Fibroblast of lung (primary cell): ENCODE results near the gene SOX3. TPM values are rescaled to one million over a fixed set of nuclear protein-coding genes. Genes with fewer than 3 reads are reported as not detected.

Source experiments
- DNase-seq, 2 donors: peaks; one replicate each; pipeline versions ENCODE4 v3.0.0 to v3.0.0-alpha.2; 2010; ENCODE audit warnings: low read depth in 2 of 2
- H2AFZ ChIP-seq: 2 replicates; pipeline ENCODE4 v1.5.1; 2012; ENCODE audit warnings: low read length, control low read depth, inconsistent platforms
- H3K27ac ChIP-seq: 2 replicates; pipeline ENCODE4 v1.5.1; 2011; ENCODE audit warnings: low read length, control low read depth; ENCODE audit not compliant: insufficient read depth
- H3K27me3 ChIP-seq: 2 replicates; pipeline ENCODE4 v1.5.1; 2011; ENCODE audit warnings: mild to moderate bottlenecking, low read length; ENCODE audit not compliant: control insufficient read depth, insufficient read depth
- H3K36me3 ChIP-seq: 2 replicates; pipeline ENCODE4 v1.5.1; 2011; ENCODE audit warnings: low read length; ENCODE audit not compliant: control insufficient read depth, insufficient read depth
- H3K4me1 ChIP-seq: 2 replicates; pipeline ENCODE4 v1.5.1; 2011; ENCODE audit warnings: low read length; ENCODE audit not compliant: control insufficient read depth, insufficient read depth; ENCODE audit errors: extremely low read depth
- H3K4me2 ChIP-seq: 2 replicates; pipeline ENCODE4 v1.5.1; 2011; ENCODE audit warnings: low read length, control low read depth; ENCODE audit not compliant: insufficient read depth; ENCODE audit errors: extremely low read depth
- H3K4me3 ChIP-seq, 4 experiments: fragments of 200-600 bp in 1 of 4; sonication (generic) in 1 of 4; replicated peaks in 1 of 4; 2 replicates each; pipeline ENCODE4 v1.5.1; 2011 to 2016; ENCODE audit warnings: low read length in 4 of 4, low read depth in 3 of 4, mild to moderate bottlenecking in 3 of 4, control low read depth in 2 of 4, inconsistent platforms in 1 of 4, mixed read lengths in 1 of 4; ENCODE audit not compliant: insufficient read depth in 1 of 4; ENCODE audit errors: control extremely low read depth in 1 of 4
- H3K79me2 ChIP-seq: 2 replicates; pipeline ENCODE4 v1.5.1; 2012; ENCODE audit warnings: mild to moderate bottlenecking, low read length, inconsistent platforms; ENCODE audit not compliant: control insufficient read depth, insufficient read depth
- H3K9ac ChIP-seq: 2 replicates; pipeline ENCODE4 v1.5.1; 2011; ENCODE audit warnings: mild to moderate bottlenecking, low read length, control low read depth; ENCODE audit not compliant: insufficient read depth
- H3K9me3 ChIP-seq: 2 replicates; pipeline ENCODE4 v1.5.1; 2012; ENCODE audit warnings: low read depth, low read length; ENCODE audit not compliant: control insufficient read depth, insufficient read depth
- H4K20me1 ChIP-seq: 2 replicates; pipeline ENCODE4 v1.5.1; 2011; ENCODE audit warnings: low read length; ENCODE audit not compliant: control insufficient read depth, insufficient read depth; ENCODE audit errors: extremely low read depth
- CTCF ChIP-seq, 2 donors: IDR thresholded peaks in 1 of 2; conservative IDR thresholded peaks in 1 of 2; 1 replicate in 1 of 2; 2 replicates in 1 of 2; pipeline ENCODE4 v1.5.1; 2011 to 2012; ENCODE audit warnings: low read length in 2 of 2, control low read depth in 1 of 2, inconsistent platforms in 1 of 2, low read depth in 1 of 2, mild to moderate bottlenecking in 1 of 2
- EZH2 ChIP-seq: IDR thresholded peaks from 2 replicates; pipeline ENCODE4 v1.5.1; 2012; ENCODE audit warnings: low read length, control low read depth, mild to moderate bottlenecking; ENCODE audit errors: missing control alignments
- polyA plus RNA-seq, 2 donors: library from polyadenylated mRNA; depleted of rRNA in 1 of 2; stranded (reverse) in 1 of 2; unstranded in 1 of 2; fragments of >200 nt; gene quantifications; 2 replicates each; pipeline ENCODE4 v1.2.1, GENCODE V29; 2011 to 2012; ENCODE audit warnings: missing spikeins in 1 of 2
- total RNA-seq: library from RNA; depleted of rRNA; stranded (reverse); fragments of >200 nt; gene quantifications from 2 replicates; pipeline ENCODE4 v1.2.1, GENCODE V29; 2014

The SOX3 gene
- total and polyA plus RNA-seq, 2 donors (not counting 1 experiment from before 2014, with no cell fraction given): 0.02 TPM; not detected in 1

GRCh38 chrX:140514554-140514953 is 9.7 kb upstream of the SOX3 start:
- Histone ChIP-seq H3K79me2 (no peaks in the 10 kb centered on the region), H3K27ac (no peak overlapping the region), H3K9me3 (no peaks in the 10 kb centered on the region), H4K20me1 (no peaks in the 10 kb centered on the region), H3K27me3 (peaks cover 5% of the 10 kb centered on the region), H3K9ac (no peak overlapping the region), H2AFZ (no peak overlapping the region), H3K36me3 (no peaks in the 10 kb centered on the region), H3K4me2 (no peak overlapping the region), H3K4me1 (no peaks in the 10 kb centered on the region), H3K4me3 (no peak overlapping the region)
- no peak for DNase-seq
- TF ChIP-seq CTCF (conservative IDR thresholded peaks at IDR 0.05 in 1 of 2, IDR thresholded peaks at IDR 0.05 in 1 of 2; ENCODE audit: low read depth in 1 of 2, low read length in 2 of 2): no peak
- no peak for TF ChIP-seq EZH2

GRCh38 chrX:140510895-140511295 is 6.0 kb upstream of the SOX3 start:
- H2AFZ ChIP-seq: no peak overlapping the region
- TF ChIP-seq EZH2 (no peak), CTCF (conservative IDR thresholded peaks at IDR 0.05 in 1 of 2, IDR thresholded peaks at IDR 0.05 in 1 of 2; ENCODE audit: low read depth in 1 of 2, low read length in 2 of 2) (no peak)
- no peaks in the 10 kb centered on the region for H3K36me3 ChIP-seq
- H3K4me2 ChIP-seq: no peak overlapping the region
- DNase-seq: no peak
- no peak overlapping the region for H3K9ac ChIP-seq
- H3K9me3 ChIP-seq: no peaks in the 10 kb centered on the region
- no peak overlapping the region for H3K4me3 ChIP-seq
- H4K20me1 ChIP-seq: no peaks in the 10 kb centered on the region
- H3K27ac ChIP-seq: no peak overlapping the region
- no peaks in the 10 kb centered on the region for H3K79me2 ChIP-seq
- H3K4me1 ChIP-seq: no peaks in the 10 kb centered on the region
- H3K27me3 ChIP-seq: peaks cover 26% of the 10 kb centered on the region

GRCh38 chrX:140510306-140510676 is 5.4 kb upstream of the SOX3 start:
- Histone ChIP-seq H3K36me3 (no peaks in the 10 kb centered on the region), H3K4me3 (no peak overlapping the region), H3K9me3 (no peaks in the 10 kb centered on the region), H3K9ac (no peak overlapping the region), H3K4me2 (no peak overlapping the region), H3K27me3 (peaks cover 26% of the 10 kb centered on the region), H3K27ac (no peak overlapping the region), H2AFZ (no peak overlapping the region), H4K20me1 (no peaks in the 10 kb centered on the region), H3K4me1 (no peaks in the 10 kb centered on the region), H3K79me2 (no peaks in the 10 kb centered on the region)
- TF ChIP-seq CTCF (conservative IDR thresholded peaks at IDR 0.05 in 1 of 2, IDR thresholded peaks at IDR 0.05 in 1 of 2; ENCODE audit: low read depth in 1 of 2, low read length in 2 of 2) (no peak), EZH2 (no peak)
- DNase-seq: no peak
